ENCODE results near the gene PPM1E. TPM values are rescaled to one million over a fixed set of nuclear protein-coding genes. Genes with fewer than 3 reads are reported as not detected.
"Not testable (repeated sequence)": the region's sequence is repeated elsewhere in the genome, so short reads cannot be mapped to it uniquely, and the experiment has no call there.

Gene PPM1E
- total RNA-seq, 2 experiments from 2014 or later: 0.03 TPM; not detected in 1

GRCh38 chr17:58947824-58948223 lies 192.2 kb downstream of the PPM1E start:
- Mint-ChIP-seq H3K36me3 (ENCODE audit: low read depth) (peaks cover 8% of the 10 kb centered on the region), H3K4me3 (no peak overlapping the region)
- POLR2A ChIA-PET: no interaction called here

GRCh38 chr17:58954358-58954757 lies 198.7 kb downstream of the PPM1E start:
- CTCF ChIA-PET: interaction anchor here (0.6 kb wide), 1 partner anchor 27 kb away, joined by 5 read pairs; no protein-coding TSS in a partner anchor

More at GRCh38 chr17:58947824-58948223, 192.2 kb downstream of the PPM1E start:
- H3K9me3 Mint-ChIP-seq: peaks cover 24% of the 10 kb centered on the region
- H3K27me3 Mint-ChIP-seq: peaks cover 17% of the 10 kb centered on the region
- no peak overlapping the region for H3K27ac Mint-ChIP-seq
- DNase-seq: no peak
- CTCF ChIA-PET: no interaction called here
- H3K4me1 Mint-ChIP-seq: no peaks in the 10 kb centered on the region

GRCh38 chr17:58956997-58957724 lies 201.5 kb downstream of the PPM1E start:
- Mint-ChIP-seq H3K27ac (no peak overlapping the region), H3K4me1 (peaks cover 10% of the 10 kb centered on the region), H3K4me3 (no peak overlapping the region), H3K36me3 (ENCODE audit: low read depth) (no peaks in the 10 kb centered on the region), H3K9me3 (no peaks in the 10 kb centered on the region), H3K27me3 (peaks cover 2% of the 10 kb centered on the region)
- ChIA-PET POLR2A (no interaction called here), CTCF (no interaction called here)
- DNase-seq: no peak

More at GRCh38 chr17:58954358-58954757, 198.7 kb downstream of the PPM1E start:
- peaks cover 17% of the 10 kb centered on the region for H3K9me3 Mint-ChIP-seq
- H3K27ac Mint-ChIP-seq; H3K36me3 Mint-ChIP-seq (ENCODE audit: low read depth); POLR2A ChIA-PET; H3K27me3 Mint-ChIP-seq; H3K4me3 Mint-ChIP-seq; H3K4me1 Mint-ChIP-seq; DNase-seq: not testable (repeated sequence)

- H3K4me1 Mint-ChIP-seq; H3K27ac Mint-ChIP-seq; H3K27me3 Mint-ChIP-seq; DNase-seq; H3K36me3 Mint-ChIP-seq (ENCODE audit: low read depth); H3K4me3 Mint-ChIP-seq; H3K9me3 Mint-ChIP-seq; POLR2A ChIA-PET; CTCF ChIA-PET: not testable (repeated sequence)
Measured at GRCh38 chr17:58957725-58958073, 202.0 kb downstream of the PPM1E start.

GRCh38 chr17:58960068-58960467 lies 204.4 kb downstream of the PPM1E start:
- H3K4me3 Mint-ChIP-seq: no peak overlapping the region
- H3K36me3 Mint-ChIP-seq (ENCODE audit: low read depth): no peaks in the 10 kb centered on the region
- no peaks in the 10 kb centered on the region for H3K9me3 Mint-ChIP-seq
- H3K4me1 Mint-ChIP-seq: no peaks in the 10 kb centered on the region
- CTCF ChIA-PET: no interaction called here
- H3K27me3 Mint-ChIP-seq: peaks cover 2% of the 10 kb centered on the region
- no peak overlapping the region for H3K27ac Mint-ChIP-seq
- POLR2A ChIA-PET: no interaction called here
- no peak for DNase-seq

- POLR2A ChIA-PET: interaction anchor here (0.6 kb wide), 1 partner anchor 1575 kb away, joined by 4 read pairs; no protein-coding TSS in a partner anchor
- H3K36me3 Mint-ChIP-seq (ENCODE audit: low read depth): no peaks in the 10 kb centered on the region
- no peak overlapping the region for H3K27ac Mint-ChIP-seq
- CTCF ChIA-PET: no interaction called here
- H3K27me3 Mint-ChIP-seq: no peaks in the 10 kb centered on the region
- no peak overlapping the region for H3K4me3 Mint-ChIP-seq
- H3K4me1 Mint-ChIP-seq: peaks cover 8% of the 10 kb centered on the region
- H3K9me3 Mint-ChIP-seq: no peaks in the 10 kb centered on the region
- no peak for DNase-seq
Measured at GRCh38 chr17:58965221-58965620, 209.6 kb downstream of the PPM1E start.

- H3K36me3 Mint-ChIP-seq (ENCODE audit: low read depth): no peaks in the 10 kb centered on the region
- H3K9me3 Mint-ChIP-seq: no peaks in the 10 kb centered on the region
- no peak overlapping the region for H3K4me3 Mint-ChIP-seq
- peaks cover 8% of the 10 kb centered on the region for H3K4me1 Mint-ChIP-seq
- ChIA-PET POLR2A (no interaction called here), CTCF (interaction anchor here (0.6 kb wide), 1 partner anchor 418 kb away, joined by 3 read pairs; no protein-coding TSS in a partner anchor)
- no peak for DNase-seq
- H3K27me3 Mint-ChIP-seq: no peaks in the 10 kb centered on the region
- no peak overlapping the region for H3K27ac Mint-ChIP-seq
Measured at GRCh38 chr17:58966208-58966607, 210.6 kb downstream of the PPM1E start.

GRCh38 chr17:58968426-58969061 lies 212.9 kb downstream of the PPM1E start:
- POLR2A ChIA-PET: interaction anchor here (0.7 to 1.2 kb wide), 2 partner anchors 337 to 613 kb away, joined by 3 to 4 read pairs; no protein-coding TSS in a partner anchor
- Mint-ChIP-seq H3K27ac (no peak overlapping the region), H3K36me3 (ENCODE audit: low read depth) (no peaks in the 10 kb centered on the region), H3K9me3 (no peaks in the 10 kb centered on the region), H3K4me1 (peaks cover 8% of the 10 kb centered on the region), H3K27me3 (no peaks in the 10 kb centered on the region), H3K4me3 (no peak overlapping the region)
- DNase-seq: no peak
- CTCF ChIA-PET: no interaction called here

GRCh38 chr17:58969156-58969555 lies 213.5 kb downstream of the PPM1E start:
- no peak overlapping the region for H3K4me3 Mint-ChIP-seq
- no peaks in the 10 kb centered on the region for H3K9me3 Mint-ChIP-seq
- CTCF ChIA-PET: no interaction called here

GRCh38 chr17:58969612-58970011 lies 214.0 kb downstream of the PPM1E start:
- Mint-ChIP-seq H3K27me3 (no peaks in the 10 kb centered on the region), H3K4me3 (no peak overlapping the region), H3K36me3 (ENCODE audit: low read depth) (no peaks in the 10 kb centered on the region), H3K9me3 (no peaks in the 10 kb centered on the region), H3K4me1 (peaks cover 8% of the 10 kb centered on the region), H3K27ac (no peak overlapping the region)
- no peak for DNase-seq
- ChIA-PET POLR2A (interaction anchor here (0.7 kb wide), 1 partner anchor 338 kb away, joined by 4 read pairs; no protein-coding TSS in a partner anchor), CTCF (no interaction called here)

More at GRCh38 chr17:58969156-58969555, 213.5 kb downstream of the PPM1E start:
- Mint-ChIP-seq H3K36me3 (ENCODE audit: low read depth) (no peaks in the 10 kb centered on the region), H3K4me1 (peaks cover 8% of the 10 kb centered on the region), H3K27ac (no peak overlapping the region), H3K27me3 (no peaks in the 10 kb centered on the region)
- DNase-seq: no peak
- POLR2A ChIA-PET: interaction anchor here (0.7 kb wide), 1 partner anchor 337 kb away, joined by 4 read pairs; no protein-coding TSS in a partner anchor

- H3K27ac Mint-ChIP-seq: no peak overlapping the region
- POLR2A ChIA-PET: interaction anchor here (1.3 kb wide), 1 partner anchor 339 kb away, joined by 3 read pairs; no protein-coding TSS in a partner anchor
- CTCF ChIA-PET: interaction anchor here (0.6 kb wide), 1 partner anchor 277 kb away, joined by 3 read pairs; no protein-coding TSS in a partner anchor
Measured at GRCh38 chr17:58970609-58971450, 215.2 kb downstream of the PPM1E start.

GRCh38 chr17:58974354-58974753 lies 218.7 kb downstream of the PPM1E start:
- ChIA-PET POLR2A (interaction anchor here (1.4 kb wide), 1 partner anchor 342 kb away, joined by 3 read pairs; no protein-coding TSS in a partner anchor), CTCF (interaction anchor here (0.5 to 0.9 kb wide), 2 partner anchors 305 to 775 kb away, joined by 3 read pairs; no protein-coding TSS in a partner anchor)
- no peaks in the 10 kb centered on the region for H3K27me3 Mint-ChIP-seq
- H3K9me3 Mint-ChIP-seq: no peaks in the 10 kb centered on the region
- DNase-seq: no peak
- no peaks in the 10 kb centered on the region for H3K36me3 Mint-ChIP-seq (ENCODE audit: low read depth)
- peaks cover under 1% of the 10 kb centered on the region for H3K4me1 Mint-ChIP-seq
- no peak overlapping the region for H3K4me3 Mint-ChIP-seq
- H3K27ac Mint-ChIP-seq: no peak overlapping the region

More at GRCh38 chr17:58970609-58971450, 215.2 kb downstream of the PPM1E start:
- no peak overlapping the region for H3K4me3 Mint-ChIP-seq
- H3K4me1 Mint-ChIP-seq: peaks cover 8% of the 10 kb centered on the region
- DNase-seq: no peak
- H3K27me3 Mint-ChIP-seq: no peaks in the 10 kb centered on the region
- no peaks in the 10 kb centered on the region for H3K36me3 Mint-ChIP-seq (ENCODE audit: low read depth)
- H3K9me3 Mint-ChIP-seq: no peaks in the 10 kb centered on the region

GRCh38 chr17:58976541-58976940 lies 220.9 kb downstream of the PPM1E start:
- ChIA-PET CTCF (no interaction called here), POLR2A (no interaction called here)
- no peak overlapping the region for H3K27ac Mint-ChIP-seq
- H3K4me3 Mint-ChIP-seq: no peak overlapping the region
- H3K36me3 Mint-ChIP-seq (ENCODE audit: low read depth): no peaks in the 10 kb centered on the region
- no peak for DNase-seq
- H3K4me1 Mint-ChIP-seq: peaks cover 4% of the 10 kb centered on the region
- H3K27me3 Mint-ChIP-seq: no peaks in the 10 kb centered on the region
- H3K9me3 Mint-ChIP-seq: no peaks in the 10 kb centered on the region
